ENCODE results near the gene SMU1. TPM values are rescaled to one million over a fixed set of nuclear protein-coding genes. Genes with fewer than 3 reads are reported as not detected.

Gene SMU1
- total RNA-seq, 4 donors from 2014 or later = 12.8 to 18.1 (median 15.8) TPM

DNA sequence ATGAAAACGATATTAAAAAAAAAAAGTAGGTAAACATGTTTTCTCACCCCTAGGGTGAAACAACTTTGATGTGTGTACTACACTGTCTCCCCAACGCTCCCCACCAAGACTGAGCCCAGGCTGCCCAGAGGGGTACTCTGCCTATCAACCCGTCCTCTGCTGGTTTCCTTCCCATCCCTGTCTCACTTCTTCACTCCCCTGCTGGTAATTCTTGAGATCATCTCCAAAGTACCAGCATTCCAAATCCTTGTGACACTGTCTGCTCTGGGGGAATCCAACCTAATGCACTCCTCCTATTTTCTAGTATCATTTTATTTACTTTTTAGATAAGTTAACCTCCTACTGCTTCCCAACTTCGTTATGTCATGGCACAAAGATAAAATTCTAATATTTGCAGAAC is 68.7 kb downstream of the SMU1 start:
- TF ChIP-seq CTCF (IDR thresholded peaks at IDR 0.05; ENCODE audit: low read depth) = no peak

- TF ChIP-seq CTCF (IDR thresholded peaks at IDR 0.05; ENCODE audit: low read depth) = no peak
These were observed 83.8 kb downstream of the SMU1 start for GRCh38 chr9:32992595-32993238.

DNA sequence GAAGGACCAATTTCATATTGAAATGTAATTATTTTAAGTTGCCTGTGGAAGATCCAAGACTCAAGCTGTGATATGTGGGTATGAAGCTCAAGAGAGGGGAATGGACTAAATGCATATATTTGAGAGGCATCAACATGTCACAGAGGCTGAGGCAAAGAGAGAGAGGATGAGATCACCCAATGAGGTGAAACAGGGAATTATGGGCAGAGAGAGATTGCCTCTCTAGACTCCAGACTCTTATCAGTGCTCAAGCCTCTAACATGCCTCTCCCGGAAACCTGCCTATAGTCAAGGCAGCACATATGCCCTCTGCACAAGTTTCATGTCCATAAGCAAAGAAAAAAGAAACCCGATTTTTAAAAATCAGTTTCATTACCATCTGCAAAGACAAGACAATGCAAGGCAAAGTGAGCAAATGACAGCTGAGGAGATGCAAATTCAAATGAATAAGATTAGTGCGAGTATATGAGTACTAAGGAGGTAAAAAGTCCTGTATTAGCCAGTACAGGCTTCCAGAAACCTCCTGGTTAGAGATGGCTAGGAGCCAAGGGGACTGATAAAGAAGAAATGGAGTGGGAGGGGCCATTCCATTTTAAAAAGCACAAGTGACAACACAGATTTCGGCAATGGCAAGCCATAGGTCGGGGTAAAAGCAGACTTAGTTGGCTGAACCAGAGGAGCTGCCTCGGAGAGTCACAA is 84.4 kb downstream of the SMU1 start:
- TF ChIP-seq CTCF (IDR thresholded peaks at IDR 0.05; ENCODE audit: low read depth) = no peak

Other genes starting within 250 kb of the SMU1 start
- gene APTX, start 75.0 kb downstream of the SMU1 start, total RNA-seq = 10 to 100 TPM; 21.1 to 24.4 (median 23.9) TPM
- gene DNAJA1, start 51.4 kb downstream of the SMU1 start, total RNA-seq = 100 to 1,000 TPM in 1 of 4 donors, 10 to 100 TPM in 3; 52.6 to 119 (median 58.9) TPM
- gene B4GALT1, start 90.7 kb upstream of the SMU1 start, total RNA-seq = 100 to 1,000 TPM in 1 of 4 donors, 10 to 100 TPM in 3; 39.6 to 100 (median 64.5) TPM
- gene SPINK4, start 163.5 kb upstream of the SMU1 start, total RNA-seq = not detected
- gene BAG1, start 188.0 kb upstream of the SMU1 start, total RNA-seq = 10 to 100 TPM; 60.3 to 92.5 (median 77.8) TPM
- 10 to 100 TPM; 55.9 to 72.4 (median 66.0) TPM for gene CHMP5, start 188.4 kb upstream of the SMU1 start, total RNA-seq
- 10 to 100 TPM; 33.5 to 43.2 (median 39.0) TPM for gene NFX1, start 213.8 kb upstream of the SMU1 start, total RNA-seq

Data from subcutaneous adipose tissue (tissue), 4 donors.